Mucosa of descending colon (tissue), 3 donors: ENCODE measurements around the gene GPR26. TPM values are rescaled to one million over a fixed set of nuclear protein-coding genes. Genes with fewer than 3 reads are reported as not detected.

Source experiments
- ATAC-seq: fragments of 200-7000 bp; cut with Tn5 transposase; one replicate; pipeline ENCODE4 v1.9.1; 2020; ENCODE audit warnings: mild to moderate bottlenecking, moderate library complexity
- DNase-seq, 3 donors: peaks; one replicate each; pipeline ENCODE4 v3.0.0-alpha.2; 2020
- H3K36me3 ChIP-seq: fragments of 200-600 bp; one replicate; pipeline ENCODE4 v1.8.0; 2021; ENCODE audit warnings: low read depth, mild to moderate bottlenecking
- H3K4me1 ChIP-seq: fragments of 200-600 bp; one replicate; pipeline ENCODE4 v1.8.0; 2021; ENCODE audit warnings: low read depth, mild to moderate bottlenecking
- H3K4me3 ChIP-seq: fragments of 200-600 bp; one replicate; pipeline ENCODE4 v1.8.0; 2021; ENCODE audit warnings: mild to moderate bottlenecking
- H3K9me3 ChIP-seq: fragments of 200-600 bp; one replicate; pipeline ENCODE4 v1.8.0; 2021; ENCODE audit warnings: mild to moderate bottlenecking
- intact Hi-C, 2 donors: fragments of 100-400 bp; cut with DNase I in 1 of 2; cut with micrococcal nuclease in 1 of 2; formaldehyde crosslinking; loops; one replicate each; pipeline versions ENCODE4 v1.11.0 to v1.11.1; 2022; cut with DNase I, micrococcal nuclease
- total RNA-seq, 3 donors: library from RNA; stranded (reverse); fragmentation: NEBNext Ultra II Directional in 2 of 3; extraction: Animal tissue kit (Norgen Biotek cat#: 25700) in 2 of 3; gene quantifications; one replicate each; pipeline versions ENCODE4 v1.2.1 to v1.2.4, GENCODE V29; 2021 to 2023
- TF ChIP-seq, protein P1 (sequence below): fragments of 200-600 bp; IDR thresholded peaks from one replicate; pipeline ENCODE4 v1.8.0; 2022; ENCODE audit warnings: antibody characterized with exemption, mild to moderate bottlenecking
- donor health status: DM: no; HTN: no; CAD: no; lungs with moderate emphysema.
- donor health status: DM: no; HTN: no; CAD: no.
- donor health status: DM: no; HTN: yes; CAD: no.

The GPR26 gene
- total RNA-seq, 3 donors from 2014 or later = not detected

- Histone ChIP-seq H3K4me3 (no peak overlapping the region), H3K4me1 (no peaks in the 10 kb centered on the region), H3K9me3 (no peaks in the 10 kb centered on the region), H3K36me3 (no peaks in the 10 kb centered on the region)
- intact Hi-C loops = no loop called here
- ATAC-seq (no peak), DNase-seq (no peak)
- TF ChIP-seq, protein P1, sequence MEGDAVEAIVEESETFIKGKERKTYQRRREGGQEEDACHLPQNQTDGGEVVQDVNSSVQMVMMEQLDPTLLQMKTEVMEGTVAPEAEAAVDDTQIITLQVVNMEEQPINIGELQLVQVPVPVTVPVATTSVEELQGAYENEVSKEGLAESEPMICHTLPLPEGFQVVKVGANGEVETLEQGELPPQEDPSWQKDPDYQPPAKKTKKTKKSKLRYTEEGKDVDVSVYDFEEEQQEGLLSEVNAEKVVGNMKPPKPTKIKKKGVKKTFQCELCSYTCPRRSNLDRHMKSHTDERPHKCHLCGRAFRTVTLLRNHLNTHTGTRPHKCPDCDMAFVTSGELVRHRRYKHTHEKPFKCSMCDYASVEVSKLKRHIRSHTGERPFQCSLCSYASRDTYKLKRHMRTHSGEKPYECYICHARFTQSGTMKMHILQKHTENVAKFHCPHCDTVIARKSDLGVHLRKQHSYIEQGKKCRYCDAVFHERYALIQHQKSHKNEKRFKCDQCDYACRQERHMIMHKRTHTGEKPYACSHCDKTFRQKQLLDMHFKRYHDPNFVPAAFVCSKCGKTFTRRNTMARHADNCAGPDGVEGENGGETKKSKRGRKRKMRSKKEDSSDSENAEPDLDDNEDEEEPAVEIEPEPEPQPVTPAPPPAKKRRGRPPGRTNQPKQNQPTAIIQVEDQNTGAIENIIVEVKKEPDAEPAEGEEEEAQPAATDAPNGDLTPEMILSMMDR = no peak
These were observed 44.2 kb upstream of the GPR26 start for GRCh38 chr10:123621916-123622315.

DNA sequence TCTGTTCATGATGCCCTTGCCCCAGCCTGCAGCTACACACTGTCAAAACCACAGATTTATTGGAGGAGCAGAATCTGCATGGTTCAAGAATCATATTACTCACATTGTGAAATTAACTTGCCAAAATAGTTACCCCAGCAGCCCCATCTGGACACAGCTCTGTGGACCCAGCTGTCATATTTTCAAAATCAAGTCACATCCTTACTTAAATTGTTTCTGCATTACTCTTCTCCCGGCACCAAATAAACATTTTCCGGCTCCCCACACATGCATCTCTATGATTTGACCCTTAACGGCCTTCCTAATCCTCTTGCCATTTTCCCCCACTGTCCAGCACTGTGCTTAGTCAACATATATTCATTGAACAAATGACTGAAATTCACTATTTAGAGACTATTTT, 43.8 kb upstream of the GPR26 start:
- Histone ChIP-seq H3K4me1 (no peaks in the 10 kb centered on the region), H3K9me3 (no peaks in the 10 kb centered on the region), H3K36me3 (no peaks in the 10 kb centered on the region), H3K4me3 (no peak overlapping the region)
- intact Hi-C loops = no loop called here
- DNase-seq (no peak), ATAC-seq (no peak)
- TF ChIP-seq, protein P1 = no peak

DNA sequence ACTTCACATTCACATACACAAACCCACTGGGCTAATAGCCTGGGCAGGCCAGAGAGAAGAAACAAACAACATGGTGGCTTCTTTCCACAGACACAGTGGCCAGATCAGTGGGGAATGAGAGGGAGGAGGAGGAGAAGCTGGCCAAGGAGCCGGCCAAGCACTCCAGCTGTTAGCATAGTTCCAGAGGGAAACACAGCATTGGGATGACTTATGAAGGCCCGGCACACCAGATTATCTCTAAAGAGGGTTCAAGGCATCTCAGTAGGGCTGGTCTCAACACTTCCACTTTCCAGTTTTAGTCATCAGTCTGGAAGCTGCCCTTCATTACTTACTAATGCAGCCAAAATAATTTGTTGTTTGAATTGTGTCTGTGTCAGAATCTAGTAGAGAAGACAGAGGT, 42.1 kb upstream of the GPR26 start:
- H3K36me3 ChIP-seq = no peaks in the 10 kb centered on the region
- H3K4me1 ChIP-seq = no peaks in the 10 kb centered on the region
- H3K4me3 ChIP-seq = no peak overlapping the region
- no peak for DNase-seq
- H3K9me3 ChIP-seq = no peaks in the 10 kb centered on the region
- intact Hi-C loops = no loop called here
- TF ChIP-seq, protein P1 = no peak
- no peak for ATAC-seq

- TF ChIP-seq, protein P1 = no peak
- no peak for ATAC-seq
These were observed 33.0 kb upstream of the GPR26 start for GRCh38 chr10:123633106-123633505.

GRCh38 chr10:123633636-123634035, 32.5 kb upstream of the GPR26 start:
- Histone ChIP-seq H3K4me3 (no peak overlapping the region), H3K4me1 (no peaks in the 10 kb centered on the region), H3K36me3 (no peaks in the 10 kb centered on the region), H3K9me3 (no peaks in the 10 kb centered on the region)
- TF ChIP-seq, protein P1 = no peak
- ATAC-seq = no peak
- intact Hi-C loops = no loop called here
- DNase-seq = no peak

More at GRCh38 chr10:123633106-123633505, 33.0 kb upstream of the GPR26 start:
- H3K9me3 ChIP-seq = no peaks in the 10 kb centered on the region
- no peak overlapping the region for H3K4me3 ChIP-seq
- DNase-seq = no peak
- H3K36me3 ChIP-seq = no peaks in the 10 kb centered on the region
- intact Hi-C loops = no loop called here
- no peaks in the 10 kb centered on the region for H3K4me1 ChIP-seq

DNA sequence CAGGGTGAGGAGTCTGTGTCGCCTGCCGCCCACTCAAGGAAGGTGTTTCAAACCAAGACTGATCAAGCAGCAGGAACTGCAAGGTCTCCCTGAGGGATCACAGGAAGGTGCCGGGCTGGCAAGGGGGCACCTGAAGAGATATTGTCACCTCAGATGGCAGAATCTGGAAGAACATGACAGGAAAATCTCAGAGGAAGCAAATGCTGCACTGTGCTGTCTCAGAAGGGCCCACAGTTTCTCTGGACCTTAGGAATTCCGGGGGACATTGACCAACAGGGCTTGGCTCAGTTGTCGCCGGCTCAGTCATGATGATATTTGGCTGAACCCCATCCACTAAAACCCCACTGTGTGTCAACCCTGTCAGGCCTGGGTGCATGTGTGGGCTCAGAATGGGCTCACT, 31.9 kb upstream of the GPR26 start:
- ATAC-seq (no peak), DNase-seq (no peak)
- TF ChIP-seq, protein P1 = no peak
- Histone ChIP-seq H3K36me3 (no peaks in the 10 kb centered on the region), H3K4me1 (no peaks in the 10 kb centered on the region), H3K4me3 (no peak overlapping the region), H3K9me3 (no peaks in the 10 kb centered on the region)
- intact Hi-C loops = no loop called here
